Body of pancreas (tissue), 4 donors: Measurements from ENCODE around the gene SCARF2. TPM values are rescaled to one million over a fixed set of nuclear protein-coding genes. Genes with fewer than 3 reads are reported as not detected.
"Not testable (repeated sequence)": the region's sequence is repeated elsewhere in the genome, so short reads cannot be mapped to it uniquely, and the experiment has no call there.

Experiments
- ATAC-seq: fragments of 150-250 bp; one replicate; pipeline ENCODE4 v1.9.1; 2016
- DNase-seq, 4 donors: peaks; one replicate each; pipeline ENCODE4 v3.0.0-alpha.2; 2019
- H3K27ac ChIP-seq, 4 donors: fragments of 200-600 bp; sonication (generic); 1 replicate in 3 of 4; 2 replicates in 1 of 4; pipeline versions ENCODE4 v1.5.1 to v1.6.1; 2016 to 2019; ENCODE audit warnings: mild to moderate bottlenecking in 1 of 4, mixed read lengths in 1 of 4, moderate library complexity in 1 of 4
- H3K27me3 ChIP-seq, 2 donors: fragments of 200-600 bp; sonication (generic); one replicate each; pipeline ENCODE4 v1.6.0; 2016; ENCODE audit warnings: mild to moderate bottlenecking in 1 of 2
- H3K36me3 ChIP-seq, 2 donors: fragments of 200-600 bp; sonication (generic); replicated peaks in 1 of 2; 2 replicates each; pipeline ENCODE4 v1.5.1; 2016; ENCODE audit warnings: low read depth in 2 of 2; ENCODE audit not compliant: insufficient read depth in 1 of 2
- H3K4me1 ChIP-seq: fragments of 200-600 bp; sonication (generic); one replicate; pipeline ENCODE4 v1.6.0; 2016
- H3K4me3 ChIP-seq, 2 donors: fragments of 200-600 bp; sonication (generic); 1 replicate in 1 of 2; 2 replicates in 1 of 2; pipeline ENCODE4 v1.5.1; 2016 to 2019
- H3K9me3 ChIP-seq, 3 donors: fragments of 200-600 bp; sonication (generic); 1 replicate in 2 of 3; 2 replicates in 1 of 3; pipeline ENCODE4 v1.5.1; 2016
- CTCF ChIP-seq, 7 experiments: fragments of 450-650 bp in 4 of 7; fragments of 200-600 bp in 3 of 7; sonication (generic) in 3 of 7; IDR thresholded peaks; one replicate each; pipeline ENCODE4 v1.5.1; 2016 to 2019; ENCODE audit warnings: antibody characterized with exemption in 7 of 7
- POLR2A ChIP-seq, 3 donors: fragments of 450-650 bp; IDR thresholded peaks; one replicate each; pipeline ENCODE4 v1.6.1; 2016; ENCODE audit warnings: antibody characterized with exemption in 3 of 3, mild to moderate bottlenecking in 2 of 3
- WGBS, 2 donors: methylation state at CpG; one replicate each; pipeline ENCODE4 v1.1.5; 2017; 5-methylcytosine and 5-hydroxymethylcytosine counted together
- intact Hi-C: fragments of 100-400 bp; cut with DNase I; formaldehyde crosslinking; loops from one replicate; pipeline ENCODE4 v1.15.1; 2023
- total RNA-seq, 2 donors: library from RNA; depleted of rRNA; stranded (reverse); fragments of >200 nt; gene quantifications; one replicate each; pipeline ENCODE4 v1.1.0, GENCODE V29; 2016

SCARF2 gene
- total RNA-seq, 2 donors from 2014 or later = 9.9 to 13.5 TPM

- Histone ChIP-seq H3K4me1 (peaks cover 30% of the 10 kb centered on the region), H3K9me3 (no peaks in the 10 kb centered on the region), H3K36me3 (no peaks in the 10 kb centered on the region), H3K27ac (no peak overlapping the region), H3K27me3 (peaks cover 0 to 6% of the 10 kb centered on the region in 2 donors), H3K4me3 (no peak overlapping the region)
- intact Hi-C loops = no loop called here
- TF ChIP-seq CTCF (IDR thresholded peaks at IDR 0.05) (no peak), POLR2A (IDR thresholded peaks at IDR 0.05) (no peak)
- no peak for DNase-seq
- no peak for ATAC-seq
- WGBS, 2 donors = 74 to 85% methylated on average over 19 to 21 of the region's 21 CpGs
These were observed 15.2 kb downstream of the SCARF2 start for GRCh38 chr22:20422271-20423007.

- peaks cover 30% of the 10 kb centered on the region for H3K4me1 ChIP-seq
- no peaks in the 10 kb centered on the region for H3K27me3 ChIP-seq
- no peak overlapping the region for H3K4me3 ChIP-seq
- no peaks in the 10 kb centered on the region for H3K9me3 ChIP-seq
- no peak overlapping the region for H3K27ac ChIP-seq
- TF ChIP-seq CTCF (IDR thresholded peaks at IDR 0.05) (no peak), POLR2A (IDR thresholded peaks at IDR 0.05) (no peak)
- DNase-seq (no peak), ATAC-seq (no peak)
- intact Hi-C loops = no loop called here
- WGBS, 2 donors = 78 to 82% methylated on average over 7 of the region's 7 CpGs
- H3K36me3 ChIP-seq = no peaks in the 10 kb centered on the region
These were observed 16.1 kb downstream of the SCARF2 start for GRCh38 chr22:20421507-20421874.

GRCh38 chr22:20420157-20420842, 17.3 kb downstream of the SCARF2 start:
- 80 to 88% methylated on average over 7 to 11 of the region's 11 CpGs for WGBS, 2 donors
- H3K27ac ChIP-seq = no peak overlapping the region

GRCh38 chr22:20419664-20419951, 18.0 kb downstream of the SCARF2 start:
- TF ChIP-seq CTCF (IDR thresholded peaks at IDR 0.05) = no peak
- no peak for TF ChIP-seq POLR2A (IDR thresholded peaks at IDR 0.05)
- DNase-seq (peak in 1 of 4 donors; percentile 2), ATAC-seq (no peak)
- WGBS, 2 donors = 89 to 100% methylated on average over 2 of the region's 2 CpGs
- no peaks in the 10 kb centered on the region for H3K27me3 ChIP-seq
- H3K27ac ChIP-seq = no peak overlapping the region
- intact Hi-C loops = no loop called here
- H3K9me3 ChIP-seq = no peaks in the 10 kb centered on the region
- H3K36me3 ChIP-seq = no peaks in the 10 kb centered on the region
- peaks cover 16% of the 10 kb centered on the region for H3K4me1 ChIP-seq
- H3K4me3 ChIP-seq = no peak overlapping the region

More at GRCh38 chr22:20420157-20420842, 17.3 kb downstream of the SCARF2 start:
- Histone ChIP-seq H3K27me3 (no peaks in the 10 kb centered on the region), H3K36me3 (no peaks in the 10 kb centered on the region), H3K4me1 (peaks cover 18% of the 10 kb centered on the region), H3K4me3 (no peak overlapping the region), H3K9me3 (no peaks in the 10 kb centered on the region)
- intact Hi-C loops = no loop called here
- TF ChIP-seq POLR2A (IDR thresholded peaks at IDR 0.05) = no peak
- ATAC-seq (no peak), DNase-seq (peak in 1 of 4 donors; percentile 4)

- intact Hi-C loops = no loop called here
- ATAC-seq (peak; percentile 87), DNase-seq (peak; percentile 77 to 83 (median 80))
- Histone ChIP-seq H3K36me3 (no peaks in the 10 kb centered on the region), H3K27ac (peak overlapping the region in 1 of 4 donors; percentile 14), H3K4me1 (peaks cover 12% of the 10 kb centered on the region), H3K27me3 (no peaks in the 10 kb centered on the region), H3K4me3 (no peak overlapping the region), H3K9me3 (no peaks in the 10 kb centered on the region)
- WGBS, 2 donors = 14 to 17% methylated on average over 26 to 42 of the region's 42 CpGs
- peak; percentile 74 to 98 (median 87) for TF ChIP-seq CTCF (IDR thresholded peaks at IDR 0.05)
- TF ChIP-seq POLR2A (IDR thresholded peaks at IDR 0.05) = no peak
These were observed 19.3 kb downstream of the SCARF2 start for GRCh38 chr22:20418211-20418788.

GRCh38 chr22:20415699-20416098, 21.9 kb downstream of the SCARF2 start:
- intact Hi-C loops, H3K27ac ChIP-seq, H3K36me3 ChIP-seq, DNase-seq, H3K4me3 ChIP-seq, H3K27me3 ChIP-seq, H3K9me3 ChIP-seq, ATAC-seq, H3K4me1 ChIP-seq: not testable (repeated sequence)
- 66 to 71% methylated on average over 3 of the region's 3 CpGs for WGBS, 2 donors

- ATAC-seq, H3K4me1 ChIP-seq, H3K4me3 ChIP-seq, H3K9me3 ChIP-seq, DNase-seq, H3K36me3 ChIP-seq, intact Hi-C loops, H3K27ac ChIP-seq, H3K27me3 ChIP-seq: not testable (repeated sequence)
- 80 to 84% methylated on average over 3 of the region's 3 CpGs for WGBS, 2 donors
These were observed 22.4 kb downstream of the SCARF2 start for GRCh38 chr22:20415241-20415640.
